Upper lobe of left lung (tissue), 4 donors: ENCODE data around the gene MYO9B.

Experiments used
- POLR2A ChIP-seq, 4 donors: fragments of 450-650 bp; IDR thresholded peaks; one replicate each; pipeline ENCODE4 v1.5.1; 2016 to 2017; ENCODE audit warnings: antibody characterized with exemption in 4 of 4, mild to moderate bottlenecking in 2 of 4
- TF ChIP-seq, protein P1 (sequence below), 6 experiments: fragments of 450-650 bp in 4 of 6; fragments of 200-600 bp in 2 of 6; sonication (generic) in 2 of 6; IDR thresholded peaks; one replicate each; pipeline ENCODE4 v1.5.1; 2016 to 2019; ENCODE audit warnings: antibody characterized with exemption in 6 of 6

- TF ChIP-seq, protein P1, sequence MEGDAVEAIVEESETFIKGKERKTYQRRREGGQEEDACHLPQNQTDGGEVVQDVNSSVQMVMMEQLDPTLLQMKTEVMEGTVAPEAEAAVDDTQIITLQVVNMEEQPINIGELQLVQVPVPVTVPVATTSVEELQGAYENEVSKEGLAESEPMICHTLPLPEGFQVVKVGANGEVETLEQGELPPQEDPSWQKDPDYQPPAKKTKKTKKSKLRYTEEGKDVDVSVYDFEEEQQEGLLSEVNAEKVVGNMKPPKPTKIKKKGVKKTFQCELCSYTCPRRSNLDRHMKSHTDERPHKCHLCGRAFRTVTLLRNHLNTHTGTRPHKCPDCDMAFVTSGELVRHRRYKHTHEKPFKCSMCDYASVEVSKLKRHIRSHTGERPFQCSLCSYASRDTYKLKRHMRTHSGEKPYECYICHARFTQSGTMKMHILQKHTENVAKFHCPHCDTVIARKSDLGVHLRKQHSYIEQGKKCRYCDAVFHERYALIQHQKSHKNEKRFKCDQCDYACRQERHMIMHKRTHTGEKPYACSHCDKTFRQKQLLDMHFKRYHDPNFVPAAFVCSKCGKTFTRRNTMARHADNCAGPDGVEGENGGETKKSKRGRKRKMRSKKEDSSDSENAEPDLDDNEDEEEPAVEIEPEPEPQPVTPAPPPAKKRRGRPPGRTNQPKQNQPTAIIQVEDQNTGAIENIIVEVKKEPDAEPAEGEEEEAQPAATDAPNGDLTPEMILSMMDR (IDR thresholded peaks at IDR 0.05): no peak
- no peak for TF ChIP-seq POLR2A (IDR thresholded peaks at IDR 0.05)
Observed at GRCh38 chr19:17041976-17042375, 33.6 kb upstream of the MYO9B start.
